Left ventricle myocardium inferior (tissue), 1 donor: Measurements from ENCODE around the gene SDC1. TPM values are rescaled to one million over a fixed set of nuclear protein-coding genes. Genes with fewer than 3 reads are reported as not detected.

Source experiments
- DNase-seq: peaks from one replicate; pipeline ENCODE4 v3.0.0-alpha.2; 2020
- H3K27ac ChIP-seq: fragments of 200-600 bp; replicated peaks from 2 replicates; pipeline ENCODE4 v1.8.0; 2021
- H3K27me3 ChIP-seq: fragments of 200-600 bp; 2 replicates; pipeline ENCODE4 v1.8.0; 2021; ENCODE audit warnings: low read depth
- H3K36me3 ChIP-seq: fragments of 200-600 bp; 2 replicates; pipeline ENCODE4 v1.8.0; 2021
- H3K4me1 ChIP-seq: fragments of 200-600 bp; 2 replicates; pipeline ENCODE4 v1.8.0; 2021
- H3K4me3 ChIP-seq: fragments of 200-600 bp; 2 replicates; pipeline ENCODE4 v1.8.0; 2021; ENCODE audit warnings: mild to moderate bottlenecking, moderate library complexity
- H3K9me3 ChIP-seq: fragments of 200-600 bp; replicated peaks from 2 replicates; pipeline ENCODE4 v1.8.0; 2021
- intact Hi-C: fragments of 100-400 bp; cut with micrococcal nuclease; formaldehyde crosslinking; loops from one replicate; pipeline ENCODE4 v1.11.0; 2022
- total RNA-seq: library from RNA; stranded (reverse); fragmentation: NEBNext Ultra II Directional; extraction: Animal tissue kit (Norgen Biotek cat#: 25700); gene quantifications from one replicate; pipeline ENCODE4 v1.2.1, GENCODE V29; 2021
- TF ChIP-seq, protein P1 (sequence below): fragments of 200-600 bp; IDR thresholded peaks from 2 replicates; pipeline ENCODE4 v1.8.0; 2021; ENCODE audit warnings: antibody characterized with exemption, mild to moderate bottlenecking, borderline replicate concordance
- donor health status: DM: no; HTN: yes; CAD: no; lungs with severe emphysema.

SDC1 gene
- total RNA-seq, 1 donor from 2014 or later: 0.41 TPM

DNA sequence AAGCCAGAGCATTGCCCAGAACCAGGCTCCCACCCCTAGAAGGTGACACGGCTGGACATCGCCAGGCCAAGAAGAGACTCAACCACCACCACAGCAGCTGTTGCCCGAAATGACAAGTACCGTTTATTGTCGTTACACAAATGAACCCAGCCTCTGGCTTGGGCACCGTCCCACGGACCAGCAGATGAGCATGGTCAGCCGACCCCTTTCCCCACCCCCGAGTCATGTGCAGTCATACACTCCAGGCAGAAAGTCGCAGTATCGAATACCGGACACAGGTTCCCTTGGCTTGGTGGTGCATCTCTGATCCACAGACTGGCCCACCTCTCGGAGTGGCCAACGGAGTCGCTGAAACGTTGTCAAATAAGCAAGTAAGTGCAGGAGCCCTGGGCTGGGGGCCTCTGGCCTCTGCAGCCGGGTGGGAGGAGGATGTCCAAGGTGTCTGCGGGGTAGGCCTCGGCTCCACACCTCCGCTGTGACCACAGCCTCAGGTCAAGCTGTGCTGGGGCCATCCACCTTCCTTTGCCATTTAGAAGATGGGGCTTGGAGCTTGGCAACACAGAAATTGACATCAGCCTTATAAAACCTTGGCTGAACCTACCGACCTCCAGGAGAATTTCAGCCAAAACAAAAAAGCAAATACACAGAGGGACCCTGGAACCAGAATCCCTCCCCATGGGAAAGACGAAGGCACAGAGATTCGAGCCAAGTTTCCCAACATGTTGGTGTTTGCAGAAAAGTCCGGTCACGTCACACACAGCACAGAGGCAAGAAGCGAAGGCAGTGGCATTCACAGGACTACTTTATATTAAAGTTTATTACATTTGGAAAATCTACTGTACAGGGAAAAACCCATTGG lies 24.0 kb downstream of the SDC1 start:
- TF ChIP-seq, protein P1, sequence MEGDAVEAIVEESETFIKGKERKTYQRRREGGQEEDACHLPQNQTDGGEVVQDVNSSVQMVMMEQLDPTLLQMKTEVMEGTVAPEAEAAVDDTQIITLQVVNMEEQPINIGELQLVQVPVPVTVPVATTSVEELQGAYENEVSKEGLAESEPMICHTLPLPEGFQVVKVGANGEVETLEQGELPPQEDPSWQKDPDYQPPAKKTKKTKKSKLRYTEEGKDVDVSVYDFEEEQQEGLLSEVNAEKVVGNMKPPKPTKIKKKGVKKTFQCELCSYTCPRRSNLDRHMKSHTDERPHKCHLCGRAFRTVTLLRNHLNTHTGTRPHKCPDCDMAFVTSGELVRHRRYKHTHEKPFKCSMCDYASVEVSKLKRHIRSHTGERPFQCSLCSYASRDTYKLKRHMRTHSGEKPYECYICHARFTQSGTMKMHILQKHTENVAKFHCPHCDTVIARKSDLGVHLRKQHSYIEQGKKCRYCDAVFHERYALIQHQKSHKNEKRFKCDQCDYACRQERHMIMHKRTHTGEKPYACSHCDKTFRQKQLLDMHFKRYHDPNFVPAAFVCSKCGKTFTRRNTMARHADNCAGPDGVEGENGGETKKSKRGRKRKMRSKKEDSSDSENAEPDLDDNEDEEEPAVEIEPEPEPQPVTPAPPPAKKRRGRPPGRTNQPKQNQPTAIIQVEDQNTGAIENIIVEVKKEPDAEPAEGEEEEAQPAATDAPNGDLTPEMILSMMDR: no peak
- no peaks in the 10 kb centered on the region for H3K9me3 ChIP-seq
- no peak overlapping the region for H3K27ac ChIP-seq
- no peak for DNase-seq
- H3K36me3 ChIP-seq: no peaks in the 10 kb centered on the region
- H3K4me1 ChIP-seq: no peaks in the 10 kb centered on the region
- intact Hi-C loops: no loop called here
- peaks cover 6% of the 10 kb centered on the region for H3K27me3 ChIP-seq
- H3K4me3 ChIP-seq: no peak overlapping the region

DNA sequence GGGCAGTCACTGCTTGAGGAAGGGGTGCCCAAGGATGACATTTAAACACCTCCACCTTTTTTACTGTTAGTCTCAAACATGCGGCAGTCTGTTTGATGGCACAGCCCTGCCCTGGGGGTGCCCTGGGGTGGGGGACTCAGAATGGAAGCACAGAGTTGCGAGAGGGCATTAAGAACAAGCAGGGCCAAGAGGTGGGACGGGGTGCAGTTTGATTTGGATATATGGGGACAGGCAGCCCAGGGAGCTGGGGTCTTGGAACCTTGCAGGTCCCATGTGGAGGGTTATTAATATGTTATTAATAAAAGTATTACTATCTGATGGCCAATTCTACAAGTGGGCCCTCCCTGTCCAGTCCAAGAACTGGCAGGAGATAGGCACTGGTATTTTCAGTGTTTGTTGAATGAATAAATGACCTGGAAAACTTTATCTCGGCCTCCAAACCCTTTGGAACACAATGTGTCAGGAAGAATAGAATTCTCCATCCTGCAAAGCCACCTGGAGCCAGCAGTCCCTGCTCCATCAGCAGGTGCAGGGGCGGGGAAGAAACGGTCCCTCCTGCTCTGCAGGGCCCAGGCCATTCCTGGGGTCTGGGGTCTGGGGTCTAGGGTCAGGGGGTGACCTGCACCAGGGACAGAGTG lies 25.2 kb downstream of the SDC1 start:
- H3K27ac ChIP-seq: no peak overlapping the region
- no peak overlapping the region for H3K4me3 ChIP-seq
- no peaks in the 10 kb centered on the region for H3K9me3 ChIP-seq
- H3K36me3 ChIP-seq: no peaks in the 10 kb centered on the region
- TF ChIP-seq, protein P1: no peak
- intact Hi-C loops: no loop called here
- H3K27me3 ChIP-seq: peaks cover 6% of the 10 kb centered on the region
- no peak for DNase-seq
- H3K4me1 ChIP-seq: no peaks in the 10 kb centered on the region

DNA sequence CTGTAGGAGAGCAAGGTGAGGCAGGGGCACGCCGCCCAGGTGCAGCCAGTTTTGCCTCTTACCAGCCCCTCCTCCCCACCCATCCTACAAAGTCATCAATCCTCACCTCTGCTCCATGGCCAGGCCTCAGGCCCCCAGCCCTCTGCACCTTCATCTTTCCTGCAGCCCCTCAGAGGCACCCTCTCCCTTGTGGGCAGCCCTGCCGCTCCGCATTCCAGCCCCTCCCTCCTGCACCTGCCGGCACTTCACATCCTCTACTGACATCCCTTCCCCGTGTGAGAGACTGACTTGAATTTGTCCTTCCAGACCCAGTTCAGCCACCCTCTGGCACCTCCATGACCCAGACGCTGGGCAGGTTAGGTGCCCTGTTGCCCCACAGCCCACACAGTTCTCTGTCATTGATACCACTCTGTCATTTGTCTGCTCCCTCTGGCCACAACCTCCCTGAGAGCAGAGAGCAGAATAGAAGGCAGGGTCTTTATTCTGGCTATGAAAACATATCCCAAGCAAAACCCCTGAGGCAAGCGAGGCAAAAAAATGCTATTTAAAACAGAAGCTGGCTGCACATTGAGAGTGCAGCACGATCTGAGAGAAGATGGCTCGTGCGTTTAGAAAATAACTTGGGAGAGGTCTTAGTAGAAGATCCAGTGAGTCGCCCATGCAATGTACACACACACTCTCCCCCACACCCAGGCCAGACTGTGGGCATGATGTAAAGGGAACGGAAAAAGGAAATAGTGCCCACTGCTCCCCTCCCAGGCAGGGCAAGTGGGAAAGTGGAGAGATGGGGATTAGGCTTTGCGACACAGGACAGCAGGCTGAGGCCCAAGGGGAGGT lies 25.9 kb downstream of the SDC1 start:
- H3K27ac ChIP-seq: no peak overlapping the region
- H3K36me3 ChIP-seq: no peaks in the 10 kb centered on the region
- H3K4me3 ChIP-seq: no peak overlapping the region
- H3K4me1 ChIP-seq: no peaks in the 10 kb centered on the region
- H3K9me3 ChIP-seq: no peaks in the 10 kb centered on the region
- peaks cover 6% of the 10 kb centered on the region for H3K27me3 ChIP-seq
- intact Hi-C loops: no loop called here
- DNase-seq: no peak
- TF ChIP-seq, protein P1: no peak

DNA sequence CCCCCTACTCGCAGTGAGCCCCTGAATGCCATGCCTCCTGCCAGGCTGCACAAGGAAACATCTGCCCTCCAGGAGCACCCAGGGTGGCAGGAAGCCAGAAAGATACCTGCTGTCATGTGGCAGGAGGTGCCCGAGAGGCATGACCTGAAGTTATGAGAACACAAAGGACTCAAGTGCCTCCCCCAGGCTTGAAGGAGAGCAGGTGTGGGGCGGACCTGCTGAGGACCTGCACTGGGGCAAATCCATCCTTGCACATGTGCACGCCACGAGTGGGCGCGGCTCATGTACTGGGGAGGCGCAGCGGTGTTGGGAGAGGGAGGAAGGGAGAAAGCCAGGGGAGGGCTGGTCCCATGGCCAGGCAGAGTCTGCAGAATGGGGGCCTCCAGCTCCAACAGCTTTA lies 26.9 kb downstream of the SDC1 start:
- TF ChIP-seq, protein P1: no peak
- intact Hi-C loops: no loop called here
- Histone ChIP-seq H3K27ac (no peak overlapping the region), H3K9me3 (no peaks in the 10 kb centered on the region), H3K4me3 (no peak overlapping the region), H3K4me1 (no peaks in the 10 kb centered on the region), H3K36me3 (no peaks in the 10 kb centered on the region), H3K27me3 (peaks cover 6% of the 10 kb centered on the region)
- DNase-seq: no peak

DNA sequence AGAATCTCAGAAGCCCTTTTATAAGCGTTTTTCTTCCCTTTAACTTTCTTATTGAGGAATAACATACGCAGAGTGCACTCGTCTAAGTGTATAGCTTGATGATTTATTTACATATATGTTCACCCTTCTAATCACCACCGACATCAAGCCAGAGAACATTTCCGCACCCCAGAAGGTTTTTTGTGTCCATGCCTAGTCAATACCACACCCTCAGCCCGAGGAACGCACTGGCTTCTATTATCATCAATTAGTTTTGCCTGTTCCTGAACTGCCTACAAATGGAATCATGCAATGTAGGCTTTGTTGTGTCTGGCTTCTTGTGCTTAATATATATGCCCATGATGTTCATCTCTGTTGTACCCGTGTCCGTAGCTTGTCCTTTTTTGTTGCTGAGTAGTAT lies 27.7 kb downstream of the SDC1 start:
- Histone ChIP-seq H3K9me3 (no peaks in the 10 kb centered on the region), H3K27me3 (peaks cover 6% of the 10 kb centered on the region), H3K27ac (no peak overlapping the region), H3K4me3 (no peak overlapping the region), H3K4me1 (no peaks in the 10 kb centered on the region), H3K36me3 (no peaks in the 10 kb centered on the region)
- intact Hi-C loops: no loop called here
- no peak for DNase-seq
- TF ChIP-seq, protein P1: no peak
